ENCODE data around the gene ANKRD22.
A peak's percentile ranks its signal among the peaks of the same experiment; 100 is the strongest.

ANKRD22 gene

GRCh38 chr10:88794731-88795130, 56.9 kb downstream of the ANKRD22 start:
- DNase-seq (ENCODE audit: low spot score), result no peak

GRCh38 chr10:88793712-88794299, 57.8 kb downstream of the ANKRD22 start:
- peak; percentile 4 for DNase-seq (ENCODE audit: low spot score)

GRCh38 chr10:88792661-88793060, 59.0 kb downstream of the ANKRD22 start:
- no peak for DNase-seq (ENCODE audit: low spot score)

- peak; percentile 59 for DNase-seq (ENCODE audit: low spot score)
These were observed 59.7 kb downstream of the ANKRD22 start for GRCh38 chr10:88791924-88792323.

GRCh38 chr10:88788924-88789323, 62.7 kb downstream of the ANKRD22 start:
- DNase-seq (ENCODE audit: low spot score), result no peak

- no peak for DNase-seq (ENCODE audit: low spot score)
These were observed 64.2 kb downstream of the ANKRD22 start for GRCh38 chr10:88787463-88787862.

- DNase-seq (ENCODE audit: low spot score), result no peak
These were observed 65.4 kb downstream of the ANKRD22 start for GRCh38 chr10:88786032-88786770.

GRCh38 chr10:88783724-88784123, 67.9 kb downstream of the ANKRD22 start:
- DNase-seq (ENCODE audit: low spot score), result no peak

- no peak for DNase-seq (ENCODE audit: low spot score)
These were observed 69.4 kb downstream of the ANKRD22 start for GRCh38 chr10:88782222-88782621.

- DNase-seq (ENCODE audit: low spot score), result no peak
These were observed 70.4 kb downstream of the ANKRD22 start for GRCh38 chr10:88781206-88781605.
